Left colon (tissue), 2 donors: ENCODE results near the gene CRTAP. TPM values are rescaled to one million over a fixed set of nuclear protein-coding genes. Genes with fewer than 3 reads are reported as not detected.
"Not testable (repeated sequence)": the region's sequence is repeated elsewhere in the genome, so short reads cannot be mapped to it uniquely, and the experiment has no call there.

ENCODE experiments used
- ATAC-seq: fragments of 200-7000 bp; cut with Tn5 transposase; one replicate; pipeline ENCODE4 v1.9.1; 2020; ENCODE audit warnings: mild to moderate bottlenecking, moderate library complexity
- DNase-seq, 2 donors: peaks; one replicate each; pipeline ENCODE4 v3.0.0-alpha.2; 2020
- intact Hi-C, 2 donors: fragments of 100-400 bp; cut with DNase I in 1 of 2; cut with micrococcal nuclease in 1 of 2; formaldehyde crosslinking; loops; one replicate each; pipeline versions ENCODE4 v1.11.2 to v1.14.0; 2022; cut with DNase I, micrococcal nuclease
- total RNA-seq, 2 donors: library from RNA; stranded (reverse); fragmentation: NEBNext Ultra II Directional; extraction: Animal tissue kit (Norgen Biotek cat#: 25700); gene quantifications; one replicate each; pipeline ENCODE4 v1.2.1, GENCODE V29; 2021
- donor health status: DM: no; HTN: no; CAD: no.
- donor health status: DM: yes; HTN: yes; CAD: no.

CRTAP gene
- total RNA-seq, 2 donors from 2014 or later, result 63.5 to 114 TPM

- intact Hi-C loops, result no loop called here
- DNase-seq (no peak), ATAC-seq (peak; percentile 9)
These were observed 18.4 kb upstream of the CRTAP start for GRCh38 chr3:33095436-33095835.

GRCh38 chr3:33096093-33096868 is 17.5 kb upstream of the CRTAP start:
- intact Hi-C loops, result no loop called here
- ATAC-seq (peak; percentile 74), DNase-seq (peak; percentile 51 to 76)

GRCh38 chr3:33099109-33099645 is 14.6 kb upstream of the CRTAP start:
- ATAC-seq (no peak), DNase-seq (no peak)
- intact Hi-C loops, result no loop called here

GRCh38 chr3:33099701-33100100 is 14.1 kb upstream of the CRTAP start:
- ATAC-seq (no peak), DNase-seq (no peak)
- intact Hi-C loops, result no loop called here

GRCh38 chr3:33100229-33100628 is 13.6 kb upstream of the CRTAP start:
- intact Hi-C loops, result no loop called here
- no peak for ATAC-seq
- no peak for DNase-seq

GRCh38 chr3:33103034-33103433 is 10.8 kb upstream of the CRTAP start:
- ATAC-seq (no peak), DNase-seq (no peak)
- intact Hi-C loops, result no loop called here

- no peak for ATAC-seq
- no peak for DNase-seq
- intact Hi-C loops, result no loop called here
These were observed 10.3 kb upstream of the CRTAP start for GRCh38 chr3:33103480-33103879.

GRCh38 chr3:33104803-33105202 is 9.0 kb upstream of the CRTAP start:
- no peak for DNase-seq
- no peak for ATAC-seq
- intact Hi-C loops, result no loop called here

- intact Hi-C loops, result no loop called here
- no peak for ATAC-seq
- DNase-seq, result no peak
These were observed 8.4 kb upstream of the CRTAP start for GRCh38 chr3:33105341-33105948.

GRCh38 chr3:33106854-33107253 is 7.0 kb upstream of the CRTAP start:
- ATAC-seq, intact Hi-C loops, DNase-seq: not testable (repeated sequence)

GRCh38 chr3:33111581-33111980 is 2.2 kb upstream of the CRTAP start:
- ATAC-seq, result no peak
- DNase-seq, result no peak
- intact Hi-C loops, result no loop called here

- intact Hi-C loops, result no loop called here
- no peak for ATAC-seq
- DNase-seq, result no peak
These were observed 809 bp downstream of the CRTAP start for GRCh38 chr3:33114622-33115023.

- peak; percentile 57 to 87 for DNase-seq
- intact Hi-C loops, result no loop called here
- peak; percentile 47 for ATAC-seq
These were observed 1.4 kb downstream of the CRTAP start for GRCh38 chr3:33115024-33115768.

- no peak for DNase-seq
- ATAC-seq, result no peak
- intact Hi-C loops, result no loop called here
These were observed 3.6 kb downstream of the CRTAP start for GRCh38 chr3:33117461-33117860.

GRCh38 chr3:33119891-33120290 is 6.1 kb downstream of the CRTAP start:
- intact Hi-C loops, result no loop called here
- DNase-seq (no peak), ATAC-seq (peak; percentile 31)

GRCh38 chr3:33122991-33123390 is 9.2 kb downstream of the CRTAP start:
- intact Hi-C loops, result no loop called here
- DNase-seq (no peak), ATAC-seq (no peak)

GRCh38 chr3:33124638-33125037 is 10.8 kb downstream of the CRTAP start:
- intact Hi-C loops, result no loop called here
- DNase-seq, result no peak
- no peak for ATAC-seq

- ATAC-seq, result no peak
- intact Hi-C loops, result no loop called here
- no peak for DNase-seq
These were observed 12.0 kb downstream of the CRTAP start for GRCh38 chr3:33125840-33126239.

- ATAC-seq, result no peak
- DNase-seq, result no peak
- intact Hi-C loops, result no loop called here
These were observed 14.9 kb downstream of the CRTAP start for GRCh38 chr3:33128706-33129105.

- intact Hi-C loops, result loop anchor here (5.0 kb wide), 1 partner anchor 242 kb away; no protein-coding TSS in a partner anchor
- DNase-seq (no peak), ATAC-seq (no peak)
These were observed 16.3 kb downstream of the CRTAP start for GRCh38 chr3:33130144-33130543.
